HG02973 (cell line): ENCODE data around the gene RNF157.
A peak's percentile ranks its signal among the peaks of the same experiment; 100 is the strongest.

Experiments used
- ATAC-seq: cut with Tn5 transposase; IDR thresholded peaks from one replicate; pipeline ENCODE4 v1.9.1; 2021; ENCODE audit warnings: moderate library complexity; ENCODE audit not compliant: unreplicated experiment

The RNF157 gene

DNA sequence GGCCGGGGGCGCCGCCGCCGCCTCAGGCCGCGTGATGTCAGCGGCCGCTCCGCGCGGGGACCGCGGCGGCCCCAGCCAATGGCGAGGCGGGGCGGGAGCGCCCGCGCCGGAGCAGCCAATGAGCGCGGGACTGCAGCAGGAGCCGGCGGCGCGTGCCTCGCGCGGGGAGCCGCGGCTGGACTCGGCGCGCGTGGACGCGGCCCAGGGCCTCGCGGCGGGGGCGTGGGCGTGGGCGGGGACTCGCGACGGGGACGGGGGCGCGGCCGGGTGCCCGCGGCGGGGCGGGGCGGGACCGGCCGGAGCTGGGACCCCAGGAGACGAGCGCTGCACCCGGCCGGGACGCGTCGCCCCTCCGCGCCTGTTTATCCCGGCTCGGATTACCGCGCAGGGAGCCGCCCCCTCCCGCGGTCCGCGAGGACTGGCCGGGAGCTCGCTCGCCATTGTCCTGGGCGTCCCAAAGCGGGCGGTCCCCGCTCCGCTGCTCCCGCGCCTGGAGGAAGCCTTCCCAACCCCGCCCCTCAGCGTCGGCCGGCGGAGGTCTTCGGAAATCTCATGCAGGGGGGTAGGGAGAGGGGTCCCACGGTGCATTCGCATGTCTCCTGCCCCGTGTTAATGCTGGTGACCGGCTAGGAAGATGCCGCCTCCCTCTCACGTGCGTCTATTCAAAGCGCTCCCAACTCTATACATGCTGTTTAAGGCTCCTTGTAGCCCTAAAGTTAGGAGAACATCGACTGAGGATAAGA is at the start of gene RNF157:
TSS of gene RNF157 (minus strand) at position 33 of the 743 bp plus-strand sequence. CDS start 253 bp downstream, outside the sequence.
- ATAC-seq: peak; percentile 58

DNA sequence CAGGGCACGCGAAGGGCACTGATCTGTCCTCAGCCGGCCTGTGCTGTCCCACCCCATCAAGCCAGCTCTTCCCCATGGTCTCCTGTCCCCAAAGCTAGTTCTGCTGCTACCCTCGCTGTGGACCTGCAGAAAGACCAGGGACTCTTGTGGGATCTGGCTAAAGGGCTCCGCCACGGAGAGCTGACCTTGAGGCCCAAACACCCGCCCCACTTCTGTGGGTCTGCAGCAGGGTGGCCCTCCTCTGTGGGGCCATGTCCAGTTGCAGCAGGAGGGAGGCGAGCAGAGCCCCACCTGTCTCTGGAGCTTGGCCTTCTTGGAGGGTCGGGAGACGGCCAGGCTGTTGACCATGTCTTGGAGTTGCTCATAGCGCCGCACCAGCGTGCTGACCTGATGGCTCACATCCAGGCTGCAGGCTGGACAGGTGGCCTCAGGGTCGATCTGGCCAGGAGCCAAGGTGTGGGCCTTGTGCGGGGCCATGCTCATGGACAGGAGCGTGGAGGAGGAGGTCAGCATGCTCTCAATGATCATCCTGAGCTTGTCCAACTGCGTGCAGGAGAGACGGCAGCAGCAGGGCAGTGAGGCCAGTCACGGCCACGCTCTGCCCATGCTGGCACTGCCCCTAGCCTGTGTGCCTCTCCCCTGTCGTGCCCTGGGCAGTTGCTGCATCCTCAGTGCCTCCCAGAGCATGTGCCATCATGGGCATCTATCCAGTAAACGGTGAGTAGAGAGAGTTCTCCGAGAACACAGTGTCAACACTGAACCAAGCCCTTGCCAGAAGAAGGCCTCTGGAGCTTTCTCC is 41.5 kb upstream of the RNF157 start:
- no peak for ATAC-seq

DNA sequence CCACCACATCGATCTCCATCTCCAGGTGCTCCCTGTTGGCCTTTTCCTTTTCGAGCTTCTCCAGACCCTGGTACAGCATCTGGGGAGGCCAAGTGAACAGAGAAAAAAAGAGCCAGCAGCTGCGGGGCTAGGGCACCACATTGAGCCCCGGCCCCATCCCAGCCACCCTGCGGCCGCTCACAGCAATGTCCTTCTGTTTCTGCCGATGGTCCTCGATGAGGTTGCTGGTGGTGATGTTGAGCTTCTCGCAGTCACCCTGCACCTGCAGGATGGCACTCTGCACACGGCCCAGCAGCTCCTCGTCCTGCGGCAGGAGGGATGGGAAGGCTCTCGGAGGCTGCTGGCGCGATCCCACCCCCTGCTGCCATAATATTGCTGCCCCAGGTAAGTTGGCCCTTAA is 40.4 kb upstream of the RNF157 start:
- no peak for ATAC-seq

DNA sequence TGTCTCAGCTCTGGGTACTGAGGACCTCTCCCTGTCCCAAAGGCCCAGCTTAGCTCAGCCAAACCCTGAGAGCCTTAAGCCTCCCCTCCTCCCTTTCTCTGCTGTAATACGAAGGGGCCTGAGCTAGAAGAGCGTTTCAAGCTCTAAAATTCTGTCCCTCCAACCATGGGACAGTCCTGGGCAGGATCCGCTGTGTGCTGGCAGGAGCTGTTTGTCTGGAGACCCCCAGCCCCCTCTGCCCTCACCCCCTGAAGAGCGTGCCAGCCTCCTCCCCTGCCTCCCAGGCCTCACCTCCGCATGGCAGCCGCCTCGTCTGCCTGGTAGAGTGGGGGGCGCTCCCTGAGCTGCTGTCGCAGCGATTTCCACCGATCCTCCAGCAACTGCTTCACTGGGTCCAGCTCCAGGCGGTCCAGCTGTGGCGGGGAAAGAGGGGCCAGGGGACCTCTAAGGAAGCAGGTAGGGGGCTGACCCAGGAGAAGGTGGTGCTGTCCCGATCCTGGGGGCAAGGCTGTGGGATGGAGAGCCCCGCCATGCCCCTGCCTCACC is 39.5 kb upstream of the RNF157 start:
- ATAC-seq: no peak

DNA sequence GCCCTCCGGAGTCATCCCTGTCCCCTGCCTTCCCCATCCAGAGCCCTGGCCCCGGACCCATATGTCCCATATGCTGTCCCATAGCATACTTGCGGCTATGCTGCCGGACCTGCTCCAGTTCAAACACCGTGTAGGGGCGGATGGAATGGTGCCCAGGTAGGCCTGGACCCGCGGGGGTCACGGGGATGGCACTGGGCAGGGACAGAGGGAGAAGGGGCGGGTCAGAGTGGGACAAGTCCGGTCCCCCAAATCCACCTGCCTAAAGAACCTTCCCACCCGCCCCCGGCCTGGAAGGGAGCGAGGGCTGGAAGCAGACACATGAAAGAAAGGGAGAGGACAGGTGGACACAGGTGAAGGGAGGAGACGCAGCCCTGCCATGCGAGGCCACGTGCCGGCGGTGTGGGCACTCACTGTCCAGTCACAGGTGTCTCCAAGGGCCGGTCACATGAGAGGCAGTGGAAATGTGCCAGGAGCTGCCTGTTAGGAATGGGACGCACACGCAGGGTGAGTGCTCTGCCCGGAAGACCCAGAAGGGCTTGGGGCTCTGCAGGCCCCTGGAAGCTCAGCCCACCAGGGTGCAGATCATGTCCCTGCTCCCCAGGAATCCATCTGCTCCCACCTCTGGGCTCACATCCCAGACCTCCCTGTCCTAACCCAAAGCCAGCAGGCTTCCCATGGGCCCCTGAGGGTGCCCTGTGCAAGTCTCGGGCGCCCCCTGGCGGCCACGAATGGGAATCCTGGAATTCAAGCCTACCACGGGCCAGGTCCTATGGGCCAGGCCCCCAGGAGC is 38.9 kb upstream of the RNF157 start:
- ATAC-seq: no peak

DNA sequence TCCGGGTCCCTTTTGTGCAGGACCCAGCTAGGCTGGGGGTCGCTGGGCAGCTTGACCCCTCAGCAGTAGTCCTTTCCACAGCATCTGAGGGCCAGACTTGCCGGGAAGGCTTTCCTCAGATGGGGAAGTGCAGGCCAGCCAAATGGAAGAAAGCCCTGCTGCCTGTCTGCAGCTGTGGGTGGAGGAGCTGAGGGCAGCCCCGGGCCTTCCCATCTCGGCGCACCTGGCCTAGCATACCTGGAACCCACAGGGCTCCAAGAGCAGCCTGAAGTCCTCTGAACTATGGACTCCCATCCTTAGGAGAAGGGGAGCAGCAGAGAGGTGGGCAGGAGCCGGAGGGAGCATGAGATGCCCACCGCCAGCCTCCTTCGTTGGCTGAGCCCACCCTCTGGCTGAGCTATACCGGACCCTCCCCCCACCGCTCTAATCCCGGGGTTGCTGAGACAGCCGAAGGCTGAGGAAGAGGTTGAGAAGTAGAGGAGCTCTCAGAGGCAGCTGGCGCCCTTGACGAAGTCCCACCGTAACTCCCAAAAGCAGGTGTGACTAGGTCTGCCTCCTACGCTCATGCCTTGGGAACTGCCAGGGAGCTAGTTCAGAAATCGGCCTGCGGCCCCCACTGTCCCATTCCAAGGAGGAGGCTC is 38.1 kb upstream of the RNF157 start:
- ATAC-seq: no peak

DNA sequence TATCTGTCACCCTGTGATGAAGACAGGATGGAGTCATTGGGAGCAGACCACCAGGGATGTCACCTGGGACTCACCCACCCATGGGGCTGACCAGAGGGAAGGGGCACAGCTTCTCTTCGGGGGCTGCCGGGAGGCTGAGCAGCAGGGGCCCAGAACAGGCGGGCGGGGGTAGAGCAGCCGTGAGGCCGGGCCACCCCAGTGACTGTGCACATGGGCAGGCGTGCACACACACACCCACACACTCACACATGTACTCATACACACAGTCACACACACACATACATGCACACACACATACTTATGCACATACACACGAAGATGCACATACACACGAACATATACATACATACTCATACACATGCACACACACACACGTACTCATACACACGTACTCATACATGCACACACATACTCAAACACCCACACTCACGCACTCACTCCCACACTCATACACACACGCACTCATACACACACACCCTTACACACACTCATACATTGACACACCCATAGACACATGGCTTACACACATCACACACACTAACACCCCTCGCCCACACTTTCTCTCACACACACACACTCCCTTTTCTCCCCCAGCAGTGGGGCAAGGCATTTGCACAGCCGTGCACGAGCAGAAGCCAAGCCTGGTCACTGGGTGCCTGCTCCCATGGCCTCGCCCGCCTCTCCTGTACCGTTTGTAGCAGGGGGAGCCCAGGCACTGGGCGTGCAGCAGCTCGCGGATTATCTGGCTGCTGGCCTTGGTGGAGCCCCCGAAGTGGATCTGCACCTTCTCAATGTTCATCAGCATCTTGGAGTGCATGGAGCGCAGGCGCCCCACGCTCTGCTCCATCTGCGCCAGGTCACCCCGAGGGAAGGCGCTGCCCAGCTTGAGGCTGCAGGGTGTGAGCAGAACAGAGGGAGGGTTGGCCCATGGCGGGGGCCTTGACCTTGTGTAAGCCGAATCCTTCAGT is 37.3 kb upstream of the RNF157 start:
- ATAC-seq: no peak

DNA sequence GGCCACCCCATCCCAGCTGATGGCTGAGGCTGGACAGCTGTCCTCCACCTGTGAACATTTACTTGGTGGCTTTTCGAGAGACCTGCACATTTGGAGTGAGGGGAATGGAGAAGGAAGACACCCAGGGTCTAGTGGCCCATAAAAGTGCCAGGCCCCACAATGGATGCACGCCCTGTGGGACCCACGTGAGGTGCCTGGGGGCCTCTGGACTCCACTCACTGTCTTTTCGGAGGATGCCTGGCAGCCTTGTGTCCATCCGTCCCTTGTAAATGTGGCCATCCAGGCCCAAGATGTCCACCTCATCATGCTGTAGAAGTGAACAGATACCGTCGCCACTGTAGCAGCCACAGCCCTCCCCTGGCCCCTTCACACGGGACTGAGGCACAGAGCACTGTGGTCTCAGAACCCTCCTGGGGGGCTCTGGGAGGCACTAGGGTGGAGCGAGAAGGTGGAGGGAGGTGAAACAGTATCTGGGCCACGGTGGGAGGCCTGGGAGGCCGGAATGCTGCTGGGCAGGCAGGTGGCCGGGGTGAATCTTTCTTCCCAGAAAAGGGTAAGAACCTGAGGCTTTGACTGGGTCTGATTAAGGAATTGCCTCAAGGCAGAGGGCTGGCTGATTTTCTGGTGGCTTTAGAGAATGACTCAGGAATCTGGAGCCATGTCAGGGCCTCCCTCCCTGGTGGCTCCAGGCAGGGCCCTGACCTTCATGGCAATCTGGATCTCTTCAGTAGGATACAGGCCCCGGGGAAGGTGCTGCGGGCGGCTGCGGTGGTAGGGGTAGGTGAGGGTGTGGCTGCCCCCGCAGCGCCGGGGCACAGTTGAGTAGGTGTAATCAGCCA is 36.4 kb upstream of the RNF157 start:
- ATAC-seq: no peak

DNA sequence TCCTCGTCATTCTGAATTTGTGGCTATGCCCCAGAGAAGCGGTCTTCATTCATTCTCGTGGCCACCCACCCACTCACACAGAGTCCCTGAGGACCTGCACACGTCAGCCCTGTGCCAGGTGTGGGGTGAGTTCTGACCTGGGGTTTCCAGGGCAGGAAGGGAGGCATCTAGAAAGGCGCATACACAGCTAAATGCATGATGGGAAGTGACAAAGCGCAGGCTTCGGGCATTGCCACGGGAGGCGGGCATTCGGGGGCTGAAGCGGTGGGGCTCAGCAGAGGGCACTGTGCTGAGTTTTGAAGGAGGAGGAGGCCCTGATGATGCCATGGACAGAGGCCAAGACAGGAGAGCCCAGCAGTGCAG is 35.8 kb upstream of the RNF157 start:
- ATAC-seq: no peak

DNA sequence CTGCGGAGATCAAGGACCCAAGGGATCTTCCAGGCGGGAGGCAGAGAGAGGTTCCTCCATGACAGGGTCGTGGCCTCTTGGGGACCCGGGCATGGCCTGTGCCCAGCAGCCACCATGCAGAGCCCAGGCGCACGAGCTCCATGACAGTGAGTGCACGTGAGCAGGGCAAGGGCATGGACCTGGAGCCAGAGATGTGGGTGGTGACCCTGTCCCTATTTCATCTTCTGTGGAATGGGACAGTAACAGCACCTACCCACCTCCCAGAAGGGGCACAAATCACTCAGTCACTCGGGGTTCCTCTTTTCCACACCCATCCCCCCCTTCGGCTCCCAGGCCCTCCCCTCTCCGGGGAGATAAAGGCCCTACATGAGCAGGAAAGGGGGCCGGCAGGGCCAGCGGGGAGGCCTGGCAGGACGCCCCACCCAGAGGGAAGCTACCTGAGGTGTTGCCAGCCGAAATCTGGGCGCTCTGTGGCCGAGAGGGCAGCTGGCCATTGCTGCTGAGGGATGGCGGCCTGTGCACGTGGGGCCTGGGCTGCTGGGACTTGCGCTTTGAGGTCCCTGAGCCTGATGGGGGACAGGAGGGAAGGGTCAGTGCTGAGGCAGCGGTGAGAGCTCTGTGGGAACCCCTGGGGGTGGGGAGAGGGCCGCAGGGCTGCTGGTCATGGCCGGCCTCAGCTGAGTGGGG is 35.2 kb upstream of the RNF157 start:
- no peak for ATAC-seq

DNA sequence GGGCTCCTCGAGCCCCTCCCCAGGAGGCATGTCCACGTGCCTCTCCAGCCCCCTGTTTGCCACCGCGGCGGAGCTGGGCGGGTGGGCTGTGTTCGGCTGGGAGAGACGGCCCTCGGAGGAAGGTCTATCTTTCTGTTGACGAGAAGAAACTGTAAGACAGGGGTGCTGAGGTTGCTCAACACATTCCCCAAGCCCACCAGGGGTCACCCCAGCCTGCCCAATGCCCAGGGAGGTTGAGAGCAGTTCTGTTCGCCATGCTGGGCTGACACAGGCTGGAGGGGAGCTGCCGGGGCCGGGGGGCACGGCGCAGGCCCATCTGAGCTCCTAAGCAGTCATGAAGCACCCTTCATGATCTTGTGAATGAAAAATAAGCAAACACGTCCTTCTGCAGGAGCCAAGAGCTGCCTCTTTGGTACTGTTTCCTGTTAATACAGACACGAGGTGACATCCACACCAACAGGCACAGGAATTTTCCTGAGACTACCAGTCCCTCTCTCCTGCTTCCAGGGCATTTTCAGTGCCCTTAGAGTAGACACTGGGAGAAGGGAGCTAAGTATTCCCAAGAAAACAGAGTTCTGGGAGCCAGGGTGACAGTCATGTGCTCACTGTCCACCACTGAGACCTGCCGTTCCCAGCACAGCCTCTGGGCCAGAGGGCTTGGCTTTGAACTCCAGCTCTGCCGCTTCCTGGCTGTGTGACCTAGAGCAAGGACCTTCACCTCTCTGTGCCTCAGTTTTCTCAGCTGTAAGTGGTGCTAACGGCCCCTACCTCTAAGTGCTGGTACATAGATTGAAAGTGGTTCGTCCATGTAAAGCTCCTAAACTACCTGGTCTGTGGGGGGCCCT is 34.0 kb upstream of the RNF157 start:
- ATAC-seq: no peak

DNA sequence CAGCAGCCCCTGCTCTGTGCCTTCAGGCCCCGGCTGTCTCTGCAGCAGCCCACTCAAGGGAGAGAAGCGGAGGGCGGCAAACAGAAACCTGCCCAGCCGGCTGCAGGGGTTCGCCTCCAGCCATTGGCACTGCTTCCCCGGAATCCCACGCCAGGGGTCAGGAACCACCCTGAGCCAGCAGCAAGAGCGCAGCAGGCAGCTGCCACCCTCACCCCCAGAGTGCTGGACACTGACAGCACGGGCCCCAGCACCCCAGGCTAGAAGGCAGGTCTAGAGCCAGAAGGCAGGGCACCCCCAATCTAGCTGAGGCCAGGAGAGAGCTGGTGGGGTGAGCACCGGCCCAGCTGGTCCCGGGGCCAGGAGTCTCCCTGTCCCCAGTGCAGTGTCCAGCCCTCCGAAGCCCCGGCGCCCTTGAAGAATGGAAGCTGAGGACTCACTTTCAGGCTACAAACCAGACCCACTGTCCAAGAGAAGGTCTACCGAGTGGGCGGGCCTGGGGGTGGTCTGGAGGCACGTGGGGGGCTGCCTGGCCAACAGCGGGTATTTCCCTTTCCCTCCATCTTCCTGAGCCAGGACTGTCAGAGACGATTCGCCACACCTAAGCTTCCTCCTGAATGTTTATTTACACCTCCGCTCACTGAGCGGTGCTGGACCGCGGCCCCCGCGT is 33.3 kb upstream of the RNF157 start:
- ATAC-seq: no peak

DNA sequence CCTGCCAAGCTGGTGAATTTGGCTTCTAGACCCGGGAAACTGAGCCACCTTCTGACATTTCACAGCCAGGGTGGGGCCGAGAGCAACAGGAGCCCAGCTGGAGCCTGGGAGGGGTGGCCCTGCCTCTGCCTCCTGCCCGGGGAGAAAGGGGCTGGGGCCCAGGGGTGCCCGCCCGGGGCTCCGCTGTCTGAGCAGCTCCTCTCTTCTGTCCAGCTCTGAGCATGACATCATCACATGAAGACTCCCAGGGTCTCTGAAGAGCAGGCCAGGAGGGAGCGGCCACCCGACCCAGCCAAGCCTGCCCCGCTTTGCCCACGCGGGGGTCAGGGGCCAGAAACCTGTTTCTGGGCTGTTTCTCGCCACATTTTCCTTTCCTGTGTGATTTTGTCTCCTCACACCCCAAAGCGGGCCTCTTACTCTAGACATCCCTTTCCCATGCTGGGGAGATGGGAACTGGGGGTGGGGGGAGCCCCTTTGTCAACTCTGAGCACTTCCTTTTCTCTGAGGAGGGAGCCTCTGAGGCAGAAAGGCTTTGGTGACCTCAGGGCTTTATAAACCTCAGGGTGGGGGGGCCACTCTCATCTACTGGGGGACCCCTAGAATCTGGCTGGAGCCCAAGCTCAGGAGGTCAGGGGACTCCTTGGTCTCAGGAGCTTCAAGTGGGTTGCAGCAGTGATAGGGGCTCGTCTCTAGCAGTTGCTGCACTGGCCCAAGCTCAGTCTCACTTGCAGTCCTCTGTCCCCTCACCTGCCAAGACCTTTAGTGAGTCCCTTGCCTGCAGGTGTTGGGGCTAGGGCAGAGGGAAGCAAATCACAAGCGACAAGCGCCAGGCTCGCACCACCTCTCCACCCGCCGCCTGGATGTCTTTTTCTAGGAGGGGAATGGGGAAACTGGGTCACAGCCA is 32.5 kb upstream of the RNF157 start:
- peak; percentile 12 for ATAC-seq

DNA sequence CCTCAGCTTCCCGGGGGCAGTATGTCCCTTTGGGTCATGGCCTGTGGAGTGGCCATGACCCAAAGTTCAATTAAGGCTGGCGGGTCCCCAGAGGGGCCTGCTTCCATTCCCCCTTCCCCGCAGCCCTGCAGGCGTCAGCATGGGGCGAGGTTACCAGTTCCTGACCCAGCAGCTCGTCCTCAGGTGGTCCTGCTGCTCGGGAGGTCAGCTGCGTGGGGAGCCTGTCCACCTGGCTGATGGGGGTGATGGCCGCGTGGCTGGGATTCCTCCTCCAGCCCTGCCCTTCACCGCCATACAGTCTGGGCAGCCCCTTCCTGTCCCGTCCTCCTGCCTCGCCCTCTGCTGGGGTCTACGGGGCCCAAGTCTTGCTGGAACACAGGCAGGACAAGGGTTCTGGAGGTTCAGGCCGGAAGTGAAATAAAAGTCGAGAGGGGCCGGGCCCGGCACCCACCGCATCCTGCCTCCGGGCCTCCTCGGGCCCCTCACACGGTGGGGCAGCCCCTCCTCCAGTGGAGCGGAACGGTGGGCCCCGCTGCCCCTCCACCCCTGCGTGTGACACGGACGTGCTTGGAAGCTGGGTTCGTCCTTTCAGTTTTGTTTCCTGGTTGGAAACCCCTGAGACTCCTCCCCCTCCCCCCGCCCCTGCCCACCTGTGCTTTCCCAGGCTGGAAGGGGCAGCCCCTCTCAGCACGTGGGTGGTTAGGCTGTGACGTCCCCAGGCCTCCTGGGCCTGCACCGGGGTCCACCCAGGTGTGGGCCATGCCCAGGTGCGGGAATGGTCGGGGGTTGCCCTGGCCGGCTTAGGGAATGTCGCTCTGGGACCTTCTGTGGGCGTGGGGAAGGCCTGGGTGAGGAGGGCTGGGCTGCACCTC is 31.6 kb upstream of the RNF157 start:
- peak; percentile 47 for ATAC-seq
